IPS-20b (cell line): ENCODE data around the gene XYLT1.
"Not testable (repeated sequence)": the region's sequence is repeated elsewhere in the genome, so short reads cannot be mapped to it uniquely, and the experiment has no call there.

ENCODE experiments used
- H3K27ac ChIP-seq: one replicate; pipeline ENCODE4 v1.5.1; 2013; ENCODE audit warnings: low read length
- H3K27me3 ChIP-seq: 2 replicates; pipeline ENCODE4 v1.6.1; 2013; ENCODE audit warnings: mild to moderate bottlenecking, low read length, inconsistent platforms; ENCODE audit not compliant: insufficient read depth
- H3K36me3 ChIP-seq: 2 replicates; pipeline ENCODE4 v1.6.1; 2013; ENCODE audit warnings: low read depth, mild to moderate bottlenecking, inconsistent platforms, low read length, moderate library complexity; ENCODE audit not compliant: insufficient read depth
- H3K4me1 ChIP-seq: 2 replicates; pipeline ENCODE4 v1.6.1; 2013; ENCODE audit warnings: mild to moderate bottlenecking, control low read depth, inconsistent platforms, low read length, moderate library complexity; ENCODE audit not compliant: insufficient read depth
- H3K4me3 ChIP-seq: 2 replicates; pipeline ENCODE4 v1.5.1; 2013; ENCODE audit warnings: mild to moderate bottlenecking, low read length, inconsistent platforms
- H3K9ac ChIP-seq: 2 replicates; pipeline ENCODE4 v1.6.1; 2013; ENCODE audit warnings: low read depth, mild to moderate bottlenecking, inconsistent platforms, low read length, moderate library complexity
- H3K9me3 ChIP-seq: 2 replicates; pipeline ENCODE4 v1.6.1; 2013; ENCODE audit warnings: mild to moderate bottlenecking, low read depth, low read length, inconsistent platforms; ENCODE audit not compliant: insufficient read depth

Gene XYLT1

GRCh38 chr16:17346621-17347569 lies 123.9 kb downstream of the XYLT1 start:
- no peak overlapping the region for H3K9ac ChIP-seq
- no peaks in the 10 kb centered on the region for H3K9me3 ChIP-seq
- no peaks in the 10 kb centered on the region for H3K27me3 ChIP-seq
- no peaks in the 10 kb centered on the region for H3K4me1 ChIP-seq
- H3K27ac ChIP-seq, result no peak overlapping the region
- H3K36me3 ChIP-seq, result no peaks in the 10 kb centered on the region
- H3K4me3 ChIP-seq, result no peak overlapping the region

- no peaks in the 10 kb centered on the region for H3K9me3 ChIP-seq
- no peak overlapping the region for H3K9ac ChIP-seq
- H3K4me1 ChIP-seq, result no peaks in the 10 kb centered on the region
- H3K4me3 ChIP-seq, result no peak overlapping the region
- no peaks in the 10 kb centered on the region for H3K36me3 ChIP-seq
- no peaks in the 10 kb centered on the region for H3K27me3 ChIP-seq
- H3K27ac ChIP-seq, result no peak overlapping the region
Observed at GRCh38 chr16:17345043-17345442, 125.7 kb downstream of the XYLT1 start.

GRCh38 chr16:17343728-17344127 lies 127.0 kb downstream of the XYLT1 start:
- H3K36me3 ChIP-seq, result no peaks in the 10 kb centered on the region
- no peaks in the 10 kb centered on the region for H3K27me3 ChIP-seq
- no peak overlapping the region for H3K9ac ChIP-seq
- no peak overlapping the region for H3K4me3 ChIP-seq
- no peaks in the 10 kb centered on the region for H3K4me1 ChIP-seq
- no peaks in the 10 kb centered on the region for H3K9me3 ChIP-seq
- H3K27ac ChIP-seq, result no peak overlapping the region

GRCh38 chr16:17343028-17343427 lies 127.7 kb downstream of the XYLT1 start:
- H3K36me3 ChIP-seq, result no peaks in the 10 kb centered on the region
- no peaks in the 10 kb centered on the region for H3K27me3 ChIP-seq
- H3K27ac ChIP-seq, result no peak overlapping the region
- H3K4me3 ChIP-seq, result no peak overlapping the region
- H3K9ac ChIP-seq, result no peak overlapping the region
- no peaks in the 10 kb centered on the region for H3K4me1 ChIP-seq
- H3K9me3 ChIP-seq, result no peaks in the 10 kb centered on the region

GRCh38 chr16:17342031-17342430 lies 128.7 kb downstream of the XYLT1 start:
- Histone ChIP-seq H3K9me3 (no peaks in the 10 kb centered on the region), H3K27ac (no peak overlapping the region), H3K4me3 (no peak overlapping the region), H3K9ac (no peak overlapping the region), H3K4me1 (no peaks in the 10 kb centered on the region), H3K36me3 (no peaks in the 10 kb centered on the region), H3K27me3 (no peaks in the 10 kb centered on the region)

- Histone ChIP-seq H3K9me3 (no peaks in the 10 kb centered on the region), H3K27ac (no peak overlapping the region), H3K4me3 (no peak overlapping the region), H3K36me3 (no peaks in the 10 kb centered on the region), H3K27me3 (no peaks in the 10 kb centered on the region), H3K9ac (no peak overlapping the region), H3K4me1 (no peaks in the 10 kb centered on the region)
Observed at GRCh38 chr16:17340804-17341203, 130.0 kb downstream of the XYLT1 start.

GRCh38 chr16:17339764-17340541 lies 130.8 kb downstream of the XYLT1 start:
- Histone ChIP-seq H3K9me3 (no peaks in the 10 kb centered on the region), H3K27ac (no peak overlapping the region), H3K9ac (no peak overlapping the region), H3K36me3 (no peaks in the 10 kb centered on the region), H3K4me3 (no peak overlapping the region), H3K27me3 (no peaks in the 10 kb centered on the region), H3K4me1 (no peaks in the 10 kb centered on the region)

- Histone ChIP-seq H3K27me3 (no peaks in the 10 kb centered on the region), H3K9ac (no peak overlapping the region), H3K36me3 (no peaks in the 10 kb centered on the region), H3K9me3 (no peaks in the 10 kb centered on the region), H3K27ac (no peak overlapping the region), H3K4me1 (no peaks in the 10 kb centered on the region), H3K4me3 (no peak overlapping the region)
Observed at GRCh38 chr16:17338244-17338643, 132.5 kb downstream of the XYLT1 start.

GRCh38 chr16:17336530-17336900 lies 134.2 kb downstream of the XYLT1 start:
- Histone ChIP-seq H3K9ac (no peak overlapping the region), H3K4me3 (no peak overlapping the region), H3K9me3 (no peaks in the 10 kb centered on the region), H3K27ac (no peak overlapping the region), H3K4me1 (no peaks in the 10 kb centered on the region), H3K36me3 (no peaks in the 10 kb centered on the region), H3K27me3 (no peaks in the 10 kb centered on the region)

- Histone ChIP-seq H3K27ac (no peak overlapping the region), H3K4me1 (no peaks in the 10 kb centered on the region), H3K9me3 (no peaks in the 10 kb centered on the region), H3K27me3 (no peaks in the 10 kb centered on the region), H3K36me3 (no peaks in the 10 kb centered on the region), H3K4me3 (no peak overlapping the region), H3K9ac (no peak overlapping the region)
Observed at GRCh38 chr16:17335826-17336529, 134.8 kb downstream of the XYLT1 start.

- H3K4me1 ChIP-seq, H3K27me3 ChIP-seq, H3K9ac ChIP-seq, H3K4me3 ChIP-seq, H3K36me3 ChIP-seq, H3K9me3 ChIP-seq, H3K27ac ChIP-seq: not testable (repeated sequence)
Observed at GRCh38 chr16:17335406-17335805, 135.4 kb downstream of the XYLT1 start.
